Ishikawa (cell line): ENCODE data around the gene EFNA5.
A peak's percentile ranks its signal among the peaks of the same experiment; 100 is the strongest.

Experiments
- CEBPB ChIP-seq: IDR thresholded peaks from 2 replicates; pipeline ENCODE4 v1.6.1; 2012
- CREB1 ChIP-seq: IDR thresholded peaks from 2 replicates; pipeline ENCODE4 v1.6.1; 2012; ENCODE audit warnings: low read depth
- EGR1 ChIP-seq: IDR thresholded peaks from 2 replicates; pipeline ENCODE4 v1.6.1; 2012
- EP300 ChIP-seq: IDR thresholded peaks from 2 replicates; pipeline ENCODE4 v1.6.1; 2012; ENCODE audit warnings: borderline replicate concordance
- FOXM1 ChIP-seq: IDR thresholded peaks from 2 replicates; pipeline ENCODE4 v1.6.1; 2012; ENCODE audit warnings: low read depth, borderline replicate concordance
- MAX ChIP-seq: IDR thresholded peaks from 2 replicates; pipeline ENCODE4 v1.6.1; 2012
- NFIC ChIP-seq: IDR thresholded peaks from 2 replicates; pipeline ENCODE4 v1.6.1; 2012
- RAD21 ChIP-seq: IDR thresholded peaks from 2 replicates; pipeline ENCODE4 v1.6.1; 2012; ENCODE audit warnings: low read depth
- REST ChIP-seq: IDR thresholded peaks from 2 replicates; pipeline ENCODE4 v1.6.1; 2012; ENCODE audit warnings: low read depth, mild to moderate bottlenecking
- TAF1 ChIP-seq: IDR thresholded peaks from 2 replicates; pipeline ENCODE4 v1.6.1; 2012; ENCODE audit warnings: low read depth, mild to moderate bottlenecking
- TCF12 ChIP-seq: IDR thresholded peaks from 2 replicates; pipeline ENCODE4 v1.6.1; 2012; ENCODE audit warnings: low read depth
- TEAD4 ChIP-seq: IDR thresholded peaks from 2 replicates; pipeline ENCODE4 v1.6.1; 2012
- YY1 ChIP-seq: IDR thresholded peaks from 2 replicates; pipeline ENCODE4 v1.6.1; 2012; ENCODE audit warnings: low read depth
- ZBTB7A ChIP-seq: IDR thresholded peaks from 2 replicates; pipeline ENCODE4 v1.6.1; 2012; ENCODE audit warnings: low read depth

The EFNA5 gene

DNA sequence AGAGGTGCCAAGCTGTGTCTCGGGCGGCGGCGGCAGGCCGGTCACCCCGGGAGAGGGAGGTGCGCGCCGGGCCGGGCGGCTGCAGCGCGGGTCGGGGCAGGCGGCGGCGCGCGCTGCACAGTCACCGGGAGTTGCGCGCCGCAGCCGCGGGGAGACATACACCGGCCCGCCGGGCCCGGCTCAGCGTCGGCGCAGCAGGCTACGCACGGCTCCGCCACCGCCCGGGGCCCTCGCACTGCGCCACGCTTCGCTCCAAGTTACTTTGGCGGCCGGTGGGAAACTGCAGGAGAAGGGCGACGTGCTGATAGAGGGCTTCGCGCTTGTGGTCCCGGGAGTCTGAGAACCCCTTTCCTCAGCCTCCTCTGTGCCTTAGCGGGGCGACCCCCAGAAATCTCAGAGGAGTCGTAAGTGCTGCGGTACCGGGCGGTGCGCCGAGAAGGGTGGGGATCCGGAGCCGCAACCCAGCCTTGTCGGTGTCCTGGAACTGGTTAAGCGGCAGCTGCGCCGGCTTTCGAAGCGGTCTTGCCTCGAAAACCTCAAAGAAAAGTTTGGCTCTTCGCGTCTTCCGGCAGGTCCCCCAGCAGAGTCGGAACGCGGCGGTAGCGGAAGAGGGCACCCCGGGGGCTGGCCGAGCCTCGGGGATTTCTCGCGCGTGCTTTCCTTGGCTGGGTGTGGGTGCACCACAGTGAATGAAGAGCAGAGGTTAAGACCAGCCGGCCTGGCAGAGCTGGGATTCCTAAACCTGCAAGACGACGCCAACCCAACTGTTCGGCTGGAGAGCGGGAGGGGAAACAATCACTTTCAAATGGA lies at the start of gene EFNA5:
EFNA5 (minus strand) TSS at position 6 of the 810 bp plus-strand sequence.
- peak; percentile 43; the same call in 1 of the 2 replicates for TF ChIP-seq MAX
- TF ChIP-seq TAF1, result no peak
- TF ChIP-seq REST, result no peak
- TF ChIP-seq TEAD4, result no peak
- no peak for TF ChIP-seq FOXM1
- no peak for TF ChIP-seq RAD21
- TF ChIP-seq TCF12, result 0 out of 2 replicates have a peak, but pooled peaks have one; percentile 6

DNA sequence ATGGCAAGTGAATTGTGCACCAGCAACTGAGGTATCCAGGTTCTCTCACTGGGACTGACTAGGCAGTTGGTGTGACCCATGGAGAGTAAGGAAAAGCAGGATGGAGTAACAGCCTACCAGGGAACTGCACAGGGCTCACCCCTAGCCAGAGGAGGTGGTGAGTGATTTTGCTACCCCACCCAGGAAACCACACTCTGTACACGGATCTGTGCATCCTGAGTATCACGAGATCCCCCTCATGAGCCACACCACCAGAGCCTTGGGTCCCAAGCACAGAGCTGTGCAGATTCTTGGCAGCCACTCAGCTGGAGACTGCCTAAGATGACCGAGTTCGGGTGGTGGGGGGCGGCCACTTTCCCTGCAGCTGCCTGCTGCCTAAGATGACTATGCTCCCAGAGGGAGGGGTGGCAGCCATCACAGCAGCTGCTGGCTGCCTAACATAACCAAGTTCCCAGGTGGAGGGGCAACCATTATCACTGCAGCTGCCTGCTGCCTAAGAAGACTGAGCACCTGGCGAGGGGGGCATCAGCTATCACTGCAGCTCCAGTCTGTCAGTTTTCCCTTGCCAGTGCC lies 48.4 kb upstream of the EFNA5 start:
- TF ChIP-seq REST (no peak), ZBTB7A (no peak)

GRCh38 chr5:107717816-107718215 lies 47.1 kb upstream of the EFNA5 start:
- TF ChIP-seq NFIC, result no peak
- TF ChIP-seq REST, result no peak
- no peak for TF ChIP-seq EGR1
- no peak for TF ChIP-seq MAX
- no peak for TF ChIP-seq RAD21
- no peak for TF ChIP-seq TCF12
- TF ChIP-seq EP300, result no peak
- no peak for TF ChIP-seq TAF1
- no peak for TF ChIP-seq FOXM1
- no peak for TF ChIP-seq CREB1
- no peak for TF ChIP-seq YY1
- no peak for TF ChIP-seq TEAD4
- TF ChIP-seq CEBPB, result no peak
- no peak for TF ChIP-seq ZBTB7A

- TF ChIP-seq TAF1, result no peak
- no peak for TF ChIP-seq EP300
- TF ChIP-seq TEAD4, result no peak
- no peak for TF ChIP-seq ZBTB7A
- TF ChIP-seq CEBPB, result no peak
- TF ChIP-seq RAD21, result no peak
- TF ChIP-seq NFIC, result no peak
- no peak for TF ChIP-seq MAX
- TF ChIP-seq REST, result no peak
Measured at GRCh38 chr5:107713228-107713627, 42.5 kb upstream of the EFNA5 start.
